Fibroblast of mammary gland (primary cell): Measurements from ENCODE around the gene ENKUR.
A peak's percentile ranks its signal among the peaks of the same experiment; 100 is the strongest.

Experiments used
- DNase-seq: peaks from one replicate; pipeline ENCODE4 v3.0.0-alpha.2; 2010; ENCODE audit warnings: low read depth
- H3K4me3 ChIP-seq: 2 replicates; pipeline ENCODE4 v1.5.1; 2011; ENCODE audit warnings: low read depth, mild to moderate bottlenecking, low read length, moderate library complexity; ENCODE audit not compliant: control insufficient read depth
- CTCF ChIP-seq: conservative IDR thresholded peaks from 2 replicates; pipeline ENCODE4 v1.5.1; 2011; ENCODE audit warnings: low read depth, low read length, inconsistent platforms; ENCODE audit not compliant: control insufficient read depth, insufficient read depth

ENKUR gene

GRCh38 chr10:24982319-24983112 lies 33.4 kb downstream of the ENKUR start:
- no peak overlapping the region for H3K4me3 ChIP-seq
- no peak for DNase-seq
- no peak for TF ChIP-seq CTCF

- no peak for TF ChIP-seq CTCF
- H3K4me3 ChIP-seq, result no peak overlapping the region
- no peak for DNase-seq
Measured at GRCh38 chr10:24981161-24981710, 34.7 kb downstream of the ENKUR start.

GRCh38 chr10:24979685-24980084 lies 36.3 kb downstream of the ENKUR start:
- DNase-seq, result no peak
- no peak for TF ChIP-seq CTCF

GRCh38 chr10:24974976-24975375 lies 41.0 kb downstream of the ENKUR start:
- no peak overlapping the region for H3K4me3 ChIP-seq
- peak; percentile 33 for TF ChIP-seq CTCF
- peak; percentile 92 for DNase-seq

More at GRCh38 chr10:24979685-24980084, 36.3 kb downstream of the ENKUR start:
- no peak overlapping the region for H3K4me3 ChIP-seq

- no peak overlapping the region for H3K4me3 ChIP-seq
- TF ChIP-seq CTCF, result no peak
- DNase-seq, result no peak
Measured at GRCh38 chr10:24973163-24973562, 42.8 kb downstream of the ENKUR start.

GRCh38 chr10:24971374-24971773 lies 44.6 kb downstream of the ENKUR start:
- no peak for TF ChIP-seq CTCF
- H3K4me3 ChIP-seq, result no peak overlapping the region
- no peak for DNase-seq
